K562 (cell line): ENCODE data around the gene KCNAB1. TPM values are rescaled to one million over a fixed set of nuclear protein-coding genes. Genes with fewer than 3 reads are reported as not detected.

ENCODE experiments used
- ATAC-seq: fragments of 200-7000 bp; cut with Tn5 transposase; 3 replicates; pipeline ENCODE4 v1.9.1; 2020; ENCODE audit warnings: moderate library complexity
- BruUV-seq: library from RNA; stranded (reverse); fragments of 400-500 nt; replicated peaks from 2 replicates; lab custom pipeline; 2021; lab: Mats Ljungman, UMichigan
- CTCF ChIA-PET: fragments of 300-600 bp; formaldehyde crosslinking; extraction: SDS; loops from one replicate; lab custom pipeline; 2021; ENCODE audit warnings: low intra/inter-chr PET ratio; lab: Yijun Ruan, JAX
- POLR2A ChIA-PET: fragments of 300-600, 350-650 bp; sonication (Branson Sonifier 250); formaldehyde crosslinking; extraction: SDS; loops from one replicate; lab custom pipeline; 2021; ENCODE audit warnings: antibody characterized with exemption, inconsistent platforms; lab: Yijun Ruan, JAX
- DNase-seq, 4 experiments: peaks; one replicate each; pipeline versions ENCODE4 v3.0.0 to v3.0.0-alpha.2; 2011 to 2018; ENCODE audit warnings: low spot score in 3 of 4, mixed read lengths in 3 of 4; ENCODE audit errors: extremely low read depth in 1 of 4
- FAIRE-seq: peaks from 2 replicates; lab custom pipeline; 2011; peaks lifted over from hg19 to GRCh38; lab: Jason Lieb, UNC
- H2AFZ ChIP-seq: 2 replicates; pipeline ENCODE4 v1.6.0; 2011; ENCODE audit warnings: low read depth, low read length, control low read depth, inconsistent platforms
- H3K27ac ChIP-seq: fragments of 200-600 bp; 3 replicates; pipeline ENCODE4 v1.8.0; 2011; ENCODE audit warnings: low read depth, mild to moderate bottlenecking, control low read depth, inconsistent platforms, low read length, moderate library complexity, mixed read lengths; ENCODE audit errors: extremely low read depth
- H3K27me3 ChIP-seq, 2 experiments: fragments of 300-600 bp in 1 of 2; 2 replicates in 1 of 2; 3 replicates in 1 of 2; pipeline versions ENCODE4 v1.6.0 to v1.8.0; 2011; ENCODE audit warnings: inconsistent platforms in 2 of 2, low read length in 2 of 2, mild to moderate bottlenecking in 1 of 2, mixed read lengths in 1 of 2, moderate library complexity in 1 of 2; ENCODE audit not compliant: control insufficient read depth in 2 of 2, insufficient read depth in 2 of 2
- H3K36me3 ChIP-seq: fragments of 300-600 bp; 3 replicates; pipeline ENCODE4 v1.8.0; 2011; ENCODE audit warnings: mild to moderate bottlenecking, low read length, inconsistent platforms; ENCODE audit not compliant: control insufficient read depth, insufficient read depth
- H3K4me1 ChIP-seq, 2 experiments: fragments of 200-600 bp in 1 of 2; replicated peaks in 1 of 2; 2 replicates in 1 of 2; 3 replicates in 1 of 2; pipeline versions ENCODE4 v1.5.1 to v1.8.0; 2011; ENCODE audit warnings: inconsistent platforms in 2 of 2, low read length in 2 of 2, mild to moderate bottlenecking in 1 of 2, mixed read lengths in 1 of 2, moderate library complexity in 1 of 2; ENCODE audit not compliant: control insufficient read depth in 2 of 2, insufficient read depth in 2 of 2
- H3K4me2 ChIP-seq: 2 replicates; pipeline ENCODE4 v1.6.1; 2011; ENCODE audit warnings: low read length, control low read depth, inconsistent platforms, mixed read lengths; ENCODE audit not compliant: insufficient read depth
- H3K4me3 ChIP-seq: fragments of 200-600 bp; sonication (generic), shearing (Covaris generic); 2 replicates; pipeline ENCODE4 v1.5.1; 2016; ENCODE audit warnings: control low read depth, inconsistent platforms
- H3K79me2 ChIP-seq: fragments of 200-600 bp; 3 replicates; pipeline ENCODE4 v1.8.0; 2011; ENCODE audit warnings: low read length, inconsistent platforms; ENCODE audit not compliant: control insufficient read depth, insufficient read depth
- H3K9ac ChIP-seq, 2 experiments: 2 replicates each; pipeline versions ENCODE4 v1.6.0 to v1.6.1; 2011; ENCODE audit warnings: low read depth in 2 of 2, low read length in 2 of 2, control low read depth in 1 of 2, inconsistent platforms in 1 of 2, mild to moderate bottlenecking in 1 of 2, mixed read lengths in 1 of 2; ENCODE audit not compliant: insufficient read depth in 1 of 2
- H3K9me1 ChIP-seq: one replicate; pipeline ENCODE4 v1.6.0; 2011; ENCODE audit warnings: inconsistent platforms, mild to moderate bottlenecking, low read length, moderate library complexity; ENCODE audit not compliant: control insufficient read depth, insufficient read depth
- H3K9me3 ChIP-seq: replicated peaks from 2 replicates; pipeline ENCODE4 v1.5.1; 2011; ENCODE audit warnings: low read depth, low read length, inconsistent platforms; ENCODE audit not compliant: control insufficient read depth, insufficient read depth
- H4K20me1 ChIP-seq: replicated peaks from 2 replicates; pipeline ENCODE4 v1.6.1; 2011; ENCODE audit warnings: low read length, inconsistent platforms, mixed read lengths; ENCODE audit not compliant: control insufficient read depth, insufficient read depth
- FOXJ3 ChIP-seq: sonication (generic); formaldehyde crosslinking; IDR thresholded peaks from 2 replicates; pipeline ENCODE4 v1.4.0; 2020; ENCODE audit warnings: mild to moderate bottlenecking, missing genetic modification reagents
- KLF1 ChIP-seq: fragments of 450-650 bp; IDR thresholded peaks from 2 replicates; pipeline ENCODE4 v1.6.1; 2016; ENCODE audit warnings: missing genetic modification characterization, missing compliant biosample characterization
- MCM5 ChIP-seq: fragments of 450-650 bp; IDR thresholded peaks from 2 replicates; pipeline ENCODE4 v1.6.1; 2016; ENCODE audit warnings: low read depth
- NFE2L1 ChIP-seq: fragments of 450-650 bp; IDR thresholded peaks from 2 replicates; pipeline ENCODE4 v1.6.1; 2016; ENCODE audit warnings: missing genetic modification characterization, low read depth, mild to moderate bottlenecking, missing compliant biosample characterization, moderate library complexity, borderline replicate concordance
- RBM22 ChIP-seq: fragments of 200-400 bp; formaldehyde crosslinking; IDR thresholded peaks from 2 replicates; pipeline ENCODE4 v1.6.1; 2018; ENCODE audit warnings: low read length, low read depth; ENCODE audit not compliant: poor library complexity, severe bottlenecking
- XRCC3 ChIP-seq: fragments of 450-650 bp; IDR thresholded peaks from 2 replicates; pipeline ENCODE4 v1.6.1; 2017; ENCODE audit warnings: mild to moderate bottlenecking, moderate library complexity
- ZNF431 ChIP-seq: sonication (generic); formaldehyde crosslinking; IDR thresholded peaks from 2 replicates; pipeline ENCODE4 v1.8.0; 2022; ENCODE audit warnings: mild to moderate bottlenecking, missing genetic modification reagents
- WGBS: fragments of 100-300 bp; shearing (Covaris generic); methylation state at CpG from one replicate; pipeline ENCODE4 v1.1.6; 2016; ENCODE audit warnings: low coverage, mixed read lengths; ENCODE audit not compliant: insufficient coverage; ENCODE audit errors: missing lambda C conversion rate; 5-methylcytosine and 5-hydroxymethylcytosine counted together
- in situ Hi-C: fragments of 300-500 bp; cut with MboI; formaldehyde crosslinking; loops from 4 replicates; pipeline ENCODE4 v1.15.0; 2018; ENCODE audit warnings: inconsistent platforms, mixed read lengths
- intact Hi-C: fragments of 100-400 bp; cut with micrococcal nuclease; formaldehyde crosslinking; loops from 2 replicates; pipeline ENCODE4 v1.14.2; 2022
- polyA plus RNA-seq, 8 experiments: library from polyadenylated mRNA; depleted of rRNA in 4 of 8; stranded (reverse) in 5 of 8; unstranded in 3 of 8; fragments of >200 nt; fragmentation: Nextera tagmentation in 2 of 8; fragmentation: Illumina TruSeq in 1 of 8; extraction: Ambion mirVana in 2 of 8; extraction: Trizol in 1 of 8; gene quantifications; 2 replicates each; pipeline versions ENCODE4 v1.2.1 to v1.2.3, GENCODE V29; 2011 to 2014; ENCODE audit warnings: inconsistent platforms in 1 of 8, missing spikeins in 1 of 8
- total RNA-seq, 7 experiments: library from RNA; depleted of rRNA in 6 of 7; stranded (reverse); fragments of >200 nt in 6 of 7; fragmentation: Illumina TruSeq in 2 of 7; extraction: Trizol in 2 of 7; gene quantifications; 2 replicates each; pipeline versions ENCODE4 v1.2.1 to v1.2.3, GENCODE V29; 2011 to 2021; ENCODE audit warnings: low replicate concordance in 1 of 7

Gene KCNAB1
- total and polyA plus RNA-seq, 9 of the 15 experiments (the other 6 are each of a cell fraction or from before 2014, with no cell fraction given) = 0.14 to 1.2 (median 0.51) TPM

DNA sequence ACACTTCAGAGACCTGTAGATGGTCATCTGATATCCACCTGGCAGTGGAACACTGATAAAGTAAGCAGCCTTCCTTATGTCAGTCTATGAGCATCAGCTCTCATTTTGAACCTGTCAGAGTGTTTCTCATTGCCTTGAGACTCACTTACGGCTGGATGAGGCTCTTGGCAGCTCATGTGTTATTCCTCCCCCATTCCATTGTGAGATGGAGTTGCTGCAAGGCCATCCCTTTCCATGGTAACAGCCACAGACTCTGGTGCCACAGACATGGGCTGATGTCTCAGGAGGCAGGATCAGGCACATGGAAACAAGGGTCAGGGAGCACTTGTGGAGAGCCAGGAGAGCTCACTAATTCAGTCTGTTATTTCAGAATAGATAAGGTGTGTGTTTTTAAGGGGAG is 11.9 kb downstream of the KCNAB1 start:
- H4K20me1 ChIP-seq = no peaks in the 10 kb centered on the region
- TF ChIP-seq ZNF431 (CRISPR knock-in tag) (no peak), FOXJ3 (CRISPR knock-in tag) (no peak), RBM22 (no peak), XRCC3 (no peak), NFE2L1 (tag) (no peak), MCM5 (no peak), KLF1 (tag) (no peak)
- ChIA-PET POLR2A (interaction anchor here (0.7 kb wide), 1 partner anchor 46 kb away, joined by 3 read pairs; no protein-coding TSS in a partner anchor), CTCF (no interaction called here)
- H3K9me3 ChIP-seq = no peaks in the 10 kb centered on the region
- 7% methylated on average over 1 of the region's 1 CpG for WGBS
- no peak overlapping the region for H2AFZ ChIP-seq
- H3K36me3 ChIP-seq = no peaks in the 10 kb centered on the region
- H3K9me1 ChIP-seq = no peaks in the 10 kb centered on the region
- no peak for FAIRE-seq
- 0 out of 5 replicates have a peak, but pooled peaks cover 0 to 5% of the 10 kb centered on the region in 2 experiments for H3K27me3 ChIP-seq
- no peak for ATAC-seq
- H3K9ac ChIP-seq = no peak overlapping the region
- H3K27ac ChIP-seq = no peak overlapping the region
- no peak overlapping the region for H3K4me3 ChIP-seq
- H3K79me2 ChIP-seq = no peaks in the 10 kb centered on the region
- BruUV-seq = no TSS peak
- in situ Hi-C loops = loop anchor here (25.0 kb wide), 1 partner anchor 555 kb away; no protein-coding TSS in a partner anchor
- H3K4me2 ChIP-seq = no peak overlapping the region
- intact Hi-C loops = no loop called here
- DNase-seq = no peak
- no peaks in the 10 kb centered on the region for H3K4me1 ChIP-seq
